Measurements from ENCODE around the gene FN3K. TPM values are rescaled to one million over a fixed set of nuclear protein-coding genes. Genes with fewer than 3 reads are reported as not detected.

FN3K gene
- polyA plus RNA-seq, 3 donors, result 0.15 TPM; not detected in 2

GRCh38 chr17:82797061-82797460 is 61.6 kb downstream of the FN3K start:
- Histone ChIP-seq H3K4me2 (replicated peaks; ENCODE audit: extremely low read depth, low read length, poor library complexity, severe bottlenecking) (no peak overlapping the region), H3K27me3 (ENCODE audit: control insufficient read depth in 2 of 2, insufficient read depth in 2 of 2, low read length in 2 of 2) (no peaks in the 10 kb centered on the region), H4K20me1 (ENCODE audit: insufficient read depth, low read length) (no peaks in the 10 kb centered on the region), H3K9ac (ENCODE audit: insufficient read depth, low read length, poor library complexity, severe bottlenecking) (no peak overlapping the region), H2AFZ (ENCODE audit: insufficient read depth, low read depth, low read length, poor library complexity, severe bottlenecking) (no peak overlapping the region), H3K27ac (ENCODE audit: low read depth in 1 of 2, low read length in 2 of 2) (no peak overlapping the region), H3K4me1 (ENCODE audit: control insufficient read depth in 1 of 2, insufficient read depth in 2 of 2, low read length in 2 of 2) (no peaks in the 10 kb centered on the region), H3K79me2 (ENCODE audit: insufficient read depth, low read length) (no peaks in the 10 kb centered on the region), H3K36me3 (replicated peaks in 1 of 2; ENCODE audit: control insufficient read depth in 1 of 2, insufficient read depth in 2 of 2, low read length in 2 of 2) (peaks cover 6 to 12% of the 10 kb centered on the region in 2 donors), H3K9me3 (replicated peaks in 1 of 2; ENCODE audit: control insufficient read depth in 1 of 2, insufficient read depth in 1 of 2, low read length in 2 of 2) (peaks cover 0 to 4% of the 10 kb centered on the region in 2 donors), H3K4me3 (replicated peaks in 1 of 3; ENCODE audit: low read depth in 2 of 3, low read length in 3 of 3) (no peak overlapping the region)
- Mint-ChIP-seq H3K4me3 (no peak overlapping the region), H3K36me3 (peaks cover 35 to 39% of the 10 kb centered on the region in 2 donors), H3K27ac (no peak overlapping the region), H3K4me1 (no peaks in the 10 kb centered on the region), H3K9me3 (peaks cover 3 to 8% (median 5%) of the 10 kb centered on the region in 7 donors), H3K27me3 (ENCODE audit: low read depth in 3 of 3) (peaks cover 0 to 2% (median 0%) of the 10 kb centered on the region in 3 donors)
- intact Hi-C loops (cut with micrococcal nuclease), result loop anchor here in 1 of 2 donors (10.0 kb wide), 1 partner anchor 138 kb away; no protein-coding TSS in a partner anchor
- 96% methylated on average over 6 of the region's 9 CpGs for WGBS (ENCODE audit: insufficient coverage)
- no peak for DNase-seq
- TF ChIP-seq, protein P1, sequence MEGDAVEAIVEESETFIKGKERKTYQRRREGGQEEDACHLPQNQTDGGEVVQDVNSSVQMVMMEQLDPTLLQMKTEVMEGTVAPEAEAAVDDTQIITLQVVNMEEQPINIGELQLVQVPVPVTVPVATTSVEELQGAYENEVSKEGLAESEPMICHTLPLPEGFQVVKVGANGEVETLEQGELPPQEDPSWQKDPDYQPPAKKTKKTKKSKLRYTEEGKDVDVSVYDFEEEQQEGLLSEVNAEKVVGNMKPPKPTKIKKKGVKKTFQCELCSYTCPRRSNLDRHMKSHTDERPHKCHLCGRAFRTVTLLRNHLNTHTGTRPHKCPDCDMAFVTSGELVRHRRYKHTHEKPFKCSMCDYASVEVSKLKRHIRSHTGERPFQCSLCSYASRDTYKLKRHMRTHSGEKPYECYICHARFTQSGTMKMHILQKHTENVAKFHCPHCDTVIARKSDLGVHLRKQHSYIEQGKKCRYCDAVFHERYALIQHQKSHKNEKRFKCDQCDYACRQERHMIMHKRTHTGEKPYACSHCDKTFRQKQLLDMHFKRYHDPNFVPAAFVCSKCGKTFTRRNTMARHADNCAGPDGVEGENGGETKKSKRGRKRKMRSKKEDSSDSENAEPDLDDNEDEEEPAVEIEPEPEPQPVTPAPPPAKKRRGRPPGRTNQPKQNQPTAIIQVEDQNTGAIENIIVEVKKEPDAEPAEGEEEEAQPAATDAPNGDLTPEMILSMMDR (IDR thresholded peaks at IDR 0.05), result no peak

DNA sequence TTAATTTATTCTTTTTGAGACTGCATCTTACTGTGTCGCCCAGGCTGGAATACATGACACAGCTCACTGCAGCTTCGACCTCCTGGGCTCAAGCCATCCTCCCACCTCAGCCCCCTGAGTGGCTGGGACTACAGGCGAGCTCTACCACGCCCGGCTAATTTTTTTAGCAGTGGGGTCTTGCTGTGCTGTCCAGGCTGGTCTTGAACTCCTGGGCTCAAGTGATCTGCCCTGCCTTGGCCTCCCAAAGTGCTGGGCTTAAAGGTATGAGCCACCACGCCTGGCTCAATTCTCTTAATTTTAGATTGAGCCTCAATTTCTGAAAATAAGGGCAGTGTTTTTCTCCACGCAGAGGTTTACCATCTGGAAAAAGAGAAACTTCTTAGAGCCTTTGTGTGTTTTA is 63.3 kb downstream of the FN3K start:
- Histone ChIP-seq H3K4me3 (replicated peaks in 1 of 3; ENCODE audit: low read depth in 2 of 3, low read length in 3 of 3) (no peak overlapping the region), H3K9ac (ENCODE audit: insufficient read depth, low read length, poor library complexity, severe bottlenecking) (no peak overlapping the region), H3K4me1 (ENCODE audit: control insufficient read depth in 1 of 2, insufficient read depth in 2 of 2, low read length in 2 of 2) (no peaks in the 10 kb centered on the region), H3K9me3 (replicated peaks in 1 of 2; ENCODE audit: control insufficient read depth in 1 of 2, insufficient read depth in 1 of 2, low read length in 2 of 2) (peaks cover 0 to 4% of the 10 kb centered on the region in 2 donors), H2AFZ (ENCODE audit: insufficient read depth, low read depth, low read length, poor library complexity, severe bottlenecking) (no peak overlapping the region), H3K27ac (ENCODE audit: low read depth in 1 of 2, low read length in 2 of 2) (no peak overlapping the region), H3K4me2 (replicated peaks; ENCODE audit: extremely low read depth, low read length, poor library complexity, severe bottlenecking) (no peak overlapping the region), H3K79me2 (ENCODE audit: insufficient read depth, low read length) (no peaks in the 10 kb centered on the region), H3K27me3 (ENCODE audit: control insufficient read depth in 2 of 2, insufficient read depth in 2 of 2, low read length in 2 of 2) (no peaks in the 10 kb centered on the region), H3K36me3 (replicated peaks in 1 of 2; ENCODE audit: control insufficient read depth in 1 of 2, insufficient read depth in 2 of 2, low read length in 2 of 2) (peaks cover 6 to 12% of the 10 kb centered on the region in 2 donors), H4K20me1 (ENCODE audit: insufficient read depth, low read length) (no peaks in the 10 kb centered on the region)
- Mint-ChIP-seq H3K4me3 (no peak overlapping the region), H3K27ac (peak overlapping the region in 2 of 7 donors; percentile 26 to 79), H3K9me3 (peaks cover 3 to 8% (median 5%) of the 10 kb centered on the region in 7 donors), H3K4me1 (no peaks in the 10 kb centered on the region), H3K36me3 (peaks cover 35 to 38% of the 10 kb centered on the region in 2 donors), H3K27me3 (ENCODE audit: low read depth in 3 of 3) (peaks cover 0 to 2% (median 0%) of the 10 kb centered on the region in 3 donors)
- intact Hi-C loops (cut with micrococcal nuclease), result loop anchor here in 1 of 2 donors (10.0 kb wide), 1 partner anchor 136 kb away; no protein-coding TSS in a partner anchor
- no peak for DNase-seq
- 100% methylated on average over 5 of the region's 7 CpGs for WGBS (ENCODE audit: insufficient coverage)
- TF ChIP-seq, protein P1 (IDR thresholded peaks at IDR 0.05), result no peak
